Fibroblast of skin of left quadriceps (primary cell): ENCODE measurements around the gene YY1.
A peak's percentile ranks its signal among the peaks of the same experiment; 100 is the strongest.
"Not testable (repeated sequence)": the region's sequence is repeated elsewhere in the genome, so short reads cannot be mapped to it uniquely, and the experiment has no call there.

ENCODE experiments used
- DNase-seq, 2 experiments: peaks; one replicate each; pipeline ENCODE4 v3.0.0-alpha.2; 2013; ENCODE audit warnings: low read depth in 2 of 2

The YY1 gene

DNA sequence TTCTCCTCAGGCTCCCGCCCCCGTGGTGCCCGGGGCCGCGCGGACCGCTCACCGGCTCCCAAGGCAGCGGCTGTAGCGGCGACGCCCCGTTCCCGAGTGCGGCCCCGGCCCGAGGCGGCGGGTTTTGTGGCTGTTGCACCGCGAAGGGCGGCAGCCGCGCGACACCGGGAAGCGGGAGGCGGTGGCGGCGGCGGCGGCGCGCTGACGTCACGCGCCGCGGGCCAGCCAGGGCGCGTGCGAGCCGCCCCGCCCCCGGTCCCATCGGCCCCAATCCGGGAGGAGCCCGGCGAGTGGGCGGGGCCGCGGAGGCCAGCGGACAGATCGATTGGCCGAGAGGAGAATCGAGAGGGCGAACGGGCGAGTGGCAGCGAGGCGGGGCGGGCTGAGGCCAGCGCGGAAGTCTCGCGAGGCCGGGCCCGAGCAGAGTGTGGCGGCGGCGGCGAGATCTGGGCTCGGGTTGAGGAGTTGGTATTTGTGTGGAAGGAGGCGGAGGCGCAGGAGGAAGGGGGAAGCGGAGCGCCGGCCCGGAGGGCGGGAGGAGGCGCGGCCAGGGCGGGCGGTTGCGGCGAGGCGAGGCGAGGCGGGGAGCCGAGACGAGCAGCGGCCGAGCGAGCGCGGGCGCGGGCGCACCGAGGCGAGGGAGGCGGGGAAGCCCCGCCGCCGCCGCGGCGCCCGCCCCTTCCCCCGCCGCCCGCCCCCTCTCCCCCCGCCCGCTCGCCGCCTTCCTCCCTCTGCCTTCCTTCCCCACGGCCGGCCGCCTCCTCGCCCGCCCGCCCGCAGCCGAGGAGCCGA is at the start of gene YY1:
YY1 (plus strand) TSS at position 726 of the 792 bp plus-strand sequence. CDS start 101 bp downstream, outside the sequence.
- DNase-seq = peak; percentile 97

DNA sequence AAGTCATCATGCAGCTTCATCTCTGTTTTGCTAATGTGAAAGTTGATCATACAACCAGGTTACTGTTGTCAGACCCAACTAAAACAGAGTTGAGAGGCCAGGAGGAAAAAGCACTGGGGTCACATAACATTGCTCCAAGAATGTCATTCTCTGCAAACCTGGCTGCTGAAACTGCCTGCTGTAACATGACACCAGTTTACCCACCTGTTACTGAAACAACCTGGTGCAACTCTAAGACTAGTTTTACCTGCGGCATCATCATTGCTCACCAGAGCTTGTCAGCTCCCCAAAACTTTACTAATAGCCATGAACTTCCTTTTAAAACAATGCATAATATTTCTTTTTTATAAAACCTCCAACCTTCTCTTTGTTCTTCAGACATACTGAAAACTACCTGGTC is 48.8 kb upstream of the YY1 start:
- no peak for DNase-seq

DNA sequence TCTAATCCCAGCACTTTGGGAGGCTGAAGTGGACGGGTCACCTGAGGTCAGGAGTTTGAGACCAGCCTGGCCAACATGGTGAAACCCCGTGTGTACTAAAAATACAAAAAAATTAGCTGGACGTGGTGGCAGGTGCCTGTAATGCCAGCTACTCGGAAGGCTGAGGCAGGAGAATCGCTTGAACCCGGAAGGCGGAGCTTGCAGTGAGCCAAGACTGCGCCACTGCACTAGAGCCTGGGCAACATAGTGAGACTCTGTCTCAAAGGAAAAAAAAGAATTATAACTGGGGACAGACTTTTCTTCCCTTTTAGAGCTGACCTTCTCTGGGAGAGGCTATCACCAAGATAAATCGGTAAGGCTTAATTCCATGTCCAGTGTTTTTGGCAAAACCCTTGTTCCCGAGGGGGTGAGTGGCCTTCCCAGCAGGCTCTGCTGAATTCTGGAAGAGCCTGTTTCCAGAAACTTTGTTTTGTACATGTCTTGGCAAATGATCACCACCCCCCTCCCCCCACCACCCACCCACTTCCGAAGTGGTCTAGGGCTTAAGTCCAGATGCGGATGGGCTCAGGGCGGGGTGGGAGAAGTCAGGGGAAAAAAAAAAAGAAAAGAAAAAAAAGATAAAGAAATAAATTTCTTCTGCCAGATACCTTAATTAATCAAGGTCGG is 47.2 kb upstream of the YY1 start:
- DNase-seq = no peak

DNA sequence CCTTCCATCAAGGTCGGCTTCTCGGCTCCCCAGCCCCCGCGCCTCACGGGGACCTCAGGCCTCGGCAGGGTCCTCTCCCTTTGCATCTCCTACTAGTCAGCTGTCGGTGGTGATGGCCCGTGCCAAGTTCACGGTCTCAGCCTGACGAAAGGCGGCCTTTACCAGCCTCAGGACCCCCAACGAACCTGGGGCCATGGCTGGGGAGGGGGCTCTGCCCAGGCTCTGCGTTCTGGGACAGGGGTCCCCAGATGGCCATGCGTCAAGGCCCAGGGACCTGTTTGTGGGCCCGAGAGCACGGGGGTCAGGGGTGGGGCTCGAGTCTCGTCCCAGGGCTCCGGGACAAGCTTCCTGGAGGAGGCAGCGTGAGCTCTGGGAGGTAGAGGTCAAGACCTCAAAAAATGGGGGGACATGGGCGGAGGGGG is 46.7 kb upstream of the YY1 start:
- no peak for DNase-seq

DNA sequence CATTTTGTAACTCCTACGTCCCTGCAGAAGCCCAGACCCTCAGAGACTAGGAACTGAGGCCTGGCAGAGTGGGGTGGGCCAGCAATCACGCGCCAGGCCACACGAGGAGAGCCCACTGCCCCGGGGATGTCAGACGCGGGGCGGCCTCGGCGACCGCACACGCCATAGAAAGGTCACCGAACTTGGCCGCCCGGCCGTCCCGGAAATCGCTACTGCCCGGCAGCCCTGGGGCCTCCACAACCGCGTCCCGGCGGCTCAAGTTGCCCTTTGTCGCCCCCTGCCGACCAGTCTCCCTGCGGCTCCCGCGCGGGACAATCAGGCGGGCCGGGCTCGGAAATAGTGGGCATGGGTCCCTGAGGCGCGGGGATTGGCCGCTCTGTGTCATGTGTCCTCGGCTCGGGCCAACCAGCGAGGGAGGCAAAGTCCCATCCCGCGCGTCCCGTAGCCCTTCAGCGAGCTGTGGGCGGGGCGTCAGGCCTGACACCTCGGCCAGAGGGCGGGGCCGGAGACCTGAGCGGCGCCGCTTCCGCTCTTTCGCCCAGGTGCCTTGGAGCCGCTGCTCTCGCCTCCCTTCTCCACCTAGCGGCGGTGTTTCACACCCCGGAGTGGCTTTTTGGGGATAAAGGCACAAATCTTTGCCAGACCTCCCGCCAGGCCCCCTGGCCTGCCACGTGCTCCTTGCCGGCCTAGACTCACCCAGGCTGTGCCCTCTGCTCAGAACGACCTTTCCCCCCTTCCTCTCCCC is 46.1 kb upstream of the YY1 start:
- DNase-seq = peak; percentile 93 to 94

DNA sequence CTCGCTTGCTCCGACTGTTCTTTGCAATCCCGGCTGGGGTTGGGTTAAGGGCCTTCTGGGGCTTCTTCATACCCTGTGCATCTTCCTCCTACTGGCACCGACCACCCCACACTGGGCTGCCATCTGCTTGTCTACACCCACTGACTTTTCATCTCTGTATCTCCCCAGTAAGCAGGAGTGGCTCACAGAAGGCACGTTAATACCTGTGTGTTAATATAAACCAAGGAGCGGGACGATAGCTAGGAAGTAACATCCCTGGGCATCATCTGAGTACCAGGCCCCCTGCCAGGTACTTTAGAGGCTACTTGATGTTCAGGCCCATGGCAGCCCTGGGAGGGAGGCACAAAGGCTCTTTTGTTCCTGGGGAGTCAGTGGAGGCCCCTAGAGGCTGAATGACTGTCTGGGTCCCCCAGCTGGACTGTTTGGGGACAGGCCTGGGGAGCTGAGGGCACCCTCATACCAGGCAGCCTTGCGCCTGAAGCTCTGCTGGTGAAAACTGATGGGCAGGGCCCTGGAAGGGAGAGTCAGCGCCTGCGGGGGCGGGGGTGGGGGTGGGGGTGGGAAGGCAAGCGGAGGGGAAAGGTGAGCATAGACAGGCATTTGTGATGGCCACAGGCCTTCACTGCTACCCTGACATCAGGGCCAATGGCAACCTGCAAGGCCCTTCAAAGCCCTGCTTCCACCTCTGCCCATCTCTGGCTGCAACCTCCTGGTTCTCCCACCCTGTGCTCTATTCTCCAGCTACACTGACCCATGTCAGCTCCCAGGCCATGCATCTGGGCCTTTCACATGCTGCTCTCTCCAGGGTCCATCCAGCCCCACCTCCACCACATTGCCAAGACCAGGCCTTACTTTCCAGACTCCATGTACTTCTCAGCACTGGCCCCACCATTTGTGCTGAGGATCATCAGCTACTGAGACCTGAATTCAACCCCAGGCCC is 45.3 kb upstream of the YY1 start:
- no peak for DNase-seq

DNA sequence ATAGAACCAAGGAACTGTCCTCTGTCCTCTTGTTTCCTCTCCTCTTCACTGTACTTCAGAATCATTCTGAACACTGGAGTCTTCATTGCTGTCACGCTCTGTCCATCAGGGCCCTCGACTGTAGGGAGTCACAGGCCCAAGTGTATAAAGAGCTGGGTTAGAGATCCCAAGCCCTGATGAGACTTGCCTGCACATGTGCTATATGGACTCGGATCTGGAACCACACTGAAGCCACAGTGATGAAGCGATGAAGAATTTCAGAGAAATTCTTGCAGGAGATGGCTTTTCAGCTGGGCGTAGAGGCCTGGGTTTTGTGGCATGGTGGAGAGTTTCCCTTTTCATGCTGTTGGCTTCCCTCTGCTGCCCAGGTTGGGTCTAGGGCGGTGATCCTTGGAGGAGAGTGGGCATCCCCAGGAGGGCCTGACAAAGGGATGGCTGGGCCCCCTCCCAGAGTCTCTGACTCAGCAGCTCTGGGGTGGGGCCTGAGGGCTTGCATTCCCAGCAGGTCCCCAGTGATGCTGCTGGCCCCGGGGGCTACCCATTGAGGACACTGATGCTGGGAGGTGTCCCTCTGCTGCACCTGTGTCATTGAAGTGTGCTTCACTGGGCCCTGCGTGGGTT is 39.6 kb upstream of the YY1 start:
- no peak for DNase-seq

DNA sequence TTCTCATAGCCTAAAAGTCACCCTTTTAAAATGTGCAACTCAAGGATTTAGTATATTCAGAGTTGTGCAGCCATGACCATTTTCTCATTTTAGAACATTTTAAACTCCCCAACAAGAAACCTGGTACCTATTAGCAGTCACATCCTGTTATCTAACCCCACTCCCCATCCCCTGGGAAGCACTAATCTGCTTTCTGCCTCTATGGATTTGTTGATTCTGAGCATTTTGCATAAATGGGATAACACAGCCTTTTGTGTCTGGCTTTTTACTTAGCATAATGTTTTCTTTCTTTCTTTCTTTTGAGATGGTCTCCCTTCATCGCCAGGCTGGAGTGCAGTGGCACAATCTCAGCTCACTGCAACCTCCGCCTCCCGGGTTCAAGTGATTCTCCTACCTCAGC is 38.6 kb upstream of the YY1 start:
- no peak for DNase-seq

DNA sequence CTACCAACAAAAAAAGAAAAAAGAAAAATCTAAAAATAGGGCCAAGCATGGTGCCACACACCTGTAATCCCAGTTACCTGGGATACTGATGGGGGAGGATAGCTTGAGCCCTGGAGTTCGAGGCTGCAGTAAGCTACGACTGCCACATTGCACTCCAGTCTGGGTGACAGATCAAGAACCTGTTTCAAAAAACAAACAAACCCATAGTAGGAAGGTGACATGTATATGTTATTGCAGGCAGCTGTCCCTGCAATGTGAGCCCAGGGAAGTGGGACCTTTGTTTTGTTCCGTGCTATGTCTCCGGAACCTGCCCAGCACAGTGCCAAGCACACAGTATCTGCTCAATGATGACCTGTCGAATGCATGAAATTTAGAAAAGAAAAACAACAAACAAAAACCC is 37.2 kb upstream of the YY1 start:
- no peak for DNase-seq

DNA sequence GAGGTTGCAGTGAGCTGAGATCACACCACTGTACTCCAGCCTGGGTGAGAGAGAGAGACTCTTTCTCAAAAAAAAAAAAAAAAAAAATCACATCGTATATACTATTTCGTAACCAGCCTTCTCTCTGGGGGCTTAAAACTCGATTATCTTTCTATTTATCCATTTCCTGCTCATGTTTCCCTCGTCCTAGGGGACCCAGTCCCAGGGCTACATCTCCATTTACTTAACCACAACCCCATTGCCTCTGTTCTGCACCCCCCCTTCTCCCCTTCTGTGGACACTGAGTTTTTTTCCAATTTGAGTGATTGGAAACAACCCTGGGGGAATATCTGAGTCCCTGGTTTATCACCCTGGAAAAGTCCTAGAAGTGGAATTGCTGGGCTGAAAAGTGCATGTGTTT is 36.2 kb upstream of the YY1 start:
- DNase-seq = no peak

DNA sequence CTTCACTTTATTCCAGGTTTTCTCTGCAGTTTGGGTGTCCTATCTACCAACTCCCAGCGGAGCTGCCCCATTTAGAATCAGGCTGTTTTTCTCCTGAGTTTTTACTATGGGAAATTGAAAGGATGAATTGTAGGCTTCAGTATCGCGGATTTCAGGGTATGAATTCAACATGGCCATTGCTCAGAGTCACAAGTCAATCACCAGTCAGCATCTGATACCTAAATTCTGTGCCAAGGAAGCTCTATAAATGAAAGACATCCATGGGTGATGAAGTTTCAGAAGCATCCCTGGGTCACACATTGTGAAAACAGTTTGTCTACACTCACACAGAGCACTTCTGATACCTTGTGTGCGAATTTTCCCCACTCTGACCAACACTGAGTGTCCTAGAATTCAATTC is 35.8 kb upstream of the YY1 start:
- DNase-seq = no peak

DNA sequence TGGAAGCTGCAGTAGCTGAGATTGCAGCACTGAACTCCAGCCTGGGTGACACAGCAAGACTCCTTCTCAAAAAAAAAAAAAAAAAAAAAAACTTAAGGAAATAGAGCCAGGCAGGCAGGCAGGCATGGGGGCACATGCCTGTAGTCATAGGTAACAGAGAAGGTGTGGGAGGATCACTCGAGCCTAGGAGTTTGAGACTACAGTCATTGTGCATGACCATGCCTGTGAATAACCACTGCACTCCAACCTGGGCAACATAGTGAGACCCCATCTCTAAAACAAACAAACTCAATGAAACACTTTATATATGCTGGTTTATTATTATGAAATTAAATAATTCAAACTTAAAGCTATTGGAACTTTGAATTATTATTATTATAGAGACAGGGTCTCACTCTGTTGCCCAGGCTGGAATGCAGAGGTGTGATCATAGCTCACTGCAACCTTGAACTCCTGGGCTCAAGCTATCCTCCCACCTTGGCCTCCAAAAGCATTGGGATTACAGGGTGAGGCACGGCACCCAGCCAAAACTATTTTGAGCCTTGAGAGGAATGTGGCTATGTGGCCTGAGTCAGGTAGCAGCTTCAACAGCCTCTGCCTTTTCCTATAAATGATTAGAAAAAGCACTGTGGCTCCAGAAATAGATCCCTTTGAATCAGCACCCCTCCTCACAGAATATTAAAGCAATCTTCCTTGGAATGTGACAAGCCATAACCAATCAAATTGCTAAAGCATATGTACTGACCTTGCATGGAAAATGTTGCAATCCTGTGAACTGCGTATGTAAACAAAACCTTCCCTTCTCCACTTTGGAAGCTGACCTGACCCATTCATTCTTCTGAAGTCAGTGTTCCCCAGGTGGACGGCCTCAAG is 34.7 kb upstream of the YY1 start:
- DNase-seq = no peak

DNA sequence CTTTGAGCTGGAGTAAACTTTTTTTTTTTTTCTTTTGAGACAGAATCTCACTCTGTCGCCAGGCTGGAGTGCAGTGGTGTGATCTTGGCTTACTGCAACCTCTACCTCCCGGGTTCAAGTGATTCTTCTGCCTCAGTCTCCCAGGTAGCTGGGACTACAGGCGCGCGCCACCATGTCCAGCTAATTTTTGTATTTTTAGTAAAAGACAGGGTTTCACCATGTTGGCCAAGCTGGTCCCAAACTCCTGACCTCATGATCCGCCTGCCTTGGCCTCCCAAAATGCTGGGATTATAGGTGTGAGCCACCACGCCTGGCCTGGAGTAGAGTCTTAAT is 34.1 kb upstream of the YY1 start:
- not testable (repeated sequence) for DNase-seq

DNA sequence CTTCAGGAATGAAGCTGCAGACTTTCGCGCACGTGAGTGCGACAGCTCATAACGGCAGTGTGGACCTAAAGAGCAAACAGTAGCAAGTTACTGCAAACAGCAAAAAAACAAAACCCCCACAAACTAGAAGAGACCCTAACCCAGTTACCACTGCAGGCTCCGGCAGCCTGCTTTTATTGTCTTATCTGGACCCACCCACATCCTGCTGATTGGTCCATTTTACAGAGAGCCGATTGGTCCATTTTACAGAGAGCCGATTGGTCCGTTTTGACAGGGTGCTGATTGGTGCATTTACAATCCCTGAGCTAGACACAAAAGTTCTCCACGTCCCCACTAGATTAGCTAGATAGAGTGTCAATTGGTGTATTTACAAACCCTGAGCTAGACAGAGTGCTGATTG is 31.4 kb upstream of the YY1 start:
- DNase-seq = not testable (repeated sequence)

DNA sequence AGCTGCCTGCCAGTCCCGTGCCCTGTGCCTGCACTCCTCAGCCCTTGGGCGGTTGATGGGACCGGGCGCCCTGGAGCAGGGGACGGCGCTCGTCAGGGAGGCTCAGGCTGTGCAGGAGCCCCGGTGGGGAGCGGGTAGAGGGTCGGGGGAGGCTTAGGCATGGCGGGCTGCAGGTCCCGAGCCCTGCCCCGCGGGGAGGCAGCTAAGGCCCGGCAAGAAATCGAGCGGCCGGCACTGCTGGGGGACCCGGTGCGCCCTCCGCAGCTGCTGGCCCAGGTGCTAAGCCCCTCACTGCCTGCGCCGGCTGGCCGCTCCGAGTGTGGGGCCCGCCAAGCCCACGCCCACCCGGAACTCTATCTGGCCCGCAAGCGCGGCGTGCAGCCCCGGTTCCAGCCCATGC is 30.8 kb upstream of the YY1 start:
- DNase-seq = not testable (repeated sequence)

DNA sequence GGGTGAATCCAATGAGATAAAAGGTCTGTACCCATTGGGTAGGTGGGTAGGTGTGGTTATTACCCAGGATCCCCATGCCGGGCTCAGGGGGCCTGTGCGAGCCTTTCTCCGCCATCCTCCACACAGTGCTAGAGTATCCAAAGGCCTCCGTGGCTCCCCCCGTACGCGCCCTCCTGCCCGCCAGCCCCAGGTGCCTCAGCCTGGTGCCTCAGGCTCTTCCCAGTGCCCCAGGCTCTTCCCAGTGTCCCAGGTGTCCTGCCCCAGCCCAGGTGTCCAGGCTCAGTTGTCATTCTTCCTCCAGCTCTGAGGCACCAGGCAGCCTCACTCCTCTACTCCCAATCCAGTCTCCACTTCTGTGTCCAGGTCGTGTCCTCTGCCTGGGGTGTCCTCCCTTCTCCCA is 27.6 kb upstream of the YY1 start:
- DNase-seq = no peak

DNA sequence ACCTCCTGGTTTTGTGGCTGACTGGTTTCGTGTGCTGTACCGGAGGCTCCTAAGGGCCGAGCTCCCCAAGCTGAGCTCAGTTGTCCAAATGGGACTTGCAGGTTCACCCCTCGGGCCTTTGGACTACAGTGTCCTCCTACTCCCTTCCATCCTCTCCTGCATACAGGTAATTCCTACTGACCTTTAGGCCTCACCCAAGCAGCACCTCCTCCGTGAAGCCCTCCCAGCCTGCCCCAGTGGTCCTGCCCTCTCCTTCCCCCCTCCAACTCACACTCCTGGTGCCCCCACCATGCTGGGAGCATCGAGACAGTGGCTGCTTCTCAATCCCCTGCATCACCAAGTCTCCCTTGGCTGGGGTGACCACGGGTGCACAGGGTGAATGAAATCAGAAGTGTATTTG is 27.1 kb upstream of the YY1 start:
- no peak for DNase-seq

DNA sequence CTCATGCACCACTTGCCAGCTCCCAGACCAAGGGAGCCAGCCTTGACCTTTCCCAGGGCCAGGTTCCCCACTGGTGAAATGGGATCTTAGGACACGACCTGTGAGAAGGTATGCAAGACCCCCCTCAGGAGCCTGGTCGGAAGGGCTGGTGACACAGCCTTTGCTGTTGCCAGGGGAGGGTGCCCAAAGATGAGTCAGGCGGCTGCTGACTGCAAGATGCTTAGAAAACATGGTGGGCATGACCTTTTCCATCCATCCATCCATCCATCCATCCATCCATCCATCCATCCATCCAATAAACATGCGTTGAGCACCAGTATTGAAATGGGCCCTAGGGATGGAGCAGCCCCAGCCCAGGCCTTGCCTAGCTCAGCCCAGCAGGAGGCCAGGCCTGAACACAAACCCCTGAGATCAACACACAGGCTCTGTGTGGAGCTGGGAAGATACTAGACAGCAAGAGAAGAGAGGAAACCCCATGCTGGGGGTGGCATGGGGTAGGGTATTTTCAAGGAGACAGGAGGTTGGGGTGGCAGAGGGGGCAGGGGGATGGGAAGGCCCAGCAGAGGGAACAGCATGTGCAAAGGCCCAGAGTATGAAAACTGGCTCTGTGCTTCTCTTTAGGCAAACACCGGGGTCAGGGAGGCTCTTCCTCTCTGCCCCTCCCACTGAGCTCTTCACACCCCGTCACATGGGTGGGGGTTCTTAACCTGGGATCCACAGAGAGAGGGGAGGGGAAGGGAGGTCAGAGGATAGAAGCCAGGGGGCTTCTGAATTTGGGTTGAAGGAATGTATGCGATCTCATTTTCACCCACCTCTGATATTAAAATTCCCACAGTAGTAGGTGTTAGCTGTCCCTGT is 26.2 kb upstream of the YY1 start:
- no peak for DNase-seq

DNA sequence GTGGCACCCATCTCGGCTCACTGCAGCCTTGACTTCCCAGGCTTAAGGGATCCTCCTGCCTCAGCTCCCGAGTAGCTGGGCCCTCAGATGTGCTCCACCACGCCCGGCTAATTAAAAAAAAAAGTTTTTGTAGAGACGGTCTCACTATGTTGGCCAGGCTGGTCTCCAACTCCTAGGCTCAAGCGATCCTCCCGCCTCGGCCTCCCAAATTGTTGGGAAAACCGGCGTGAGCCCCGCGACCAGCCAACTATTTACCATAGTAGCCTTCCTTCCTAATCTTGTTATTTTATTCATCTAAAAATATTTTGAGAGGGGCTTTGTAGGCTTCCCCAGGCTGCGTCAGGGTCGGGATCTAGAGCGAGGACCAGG is 25.4 kb upstream of the YY1 start:
- DNase-seq = no peak
